Measurements from ENCODE around the gene PTPN4.
A peak's percentile ranks its signal among the peaks of the same experiment; 100 is the strongest.
"Not testable (repeated sequence)": the region's sequence is repeated elsewhere in the genome, so short reads cannot be mapped to it uniquely, and the experiment has no call there.

PTPN4 gene

DNA sequence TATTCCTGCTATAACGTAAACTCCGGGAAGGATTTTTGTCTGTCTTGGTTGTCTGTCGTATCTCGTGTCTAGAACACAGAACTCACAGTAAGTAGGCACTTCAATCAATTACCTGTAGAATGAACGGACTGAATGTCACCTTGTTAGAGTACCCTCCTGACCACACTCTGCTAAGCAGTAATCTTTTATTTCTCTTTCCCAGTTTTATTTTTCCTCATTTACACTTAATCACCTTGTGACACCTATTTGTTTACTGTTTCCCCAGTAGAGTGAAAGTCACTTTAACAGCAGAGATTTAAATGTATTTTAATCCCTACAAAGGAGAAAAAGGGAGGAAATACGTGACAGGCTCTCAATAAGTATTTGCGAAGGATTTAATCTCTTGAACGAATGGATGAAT, 252.6 kb downstream of the PTPN4 start:
- DNase-seq (ENCODE audit: insufficient read length, low spot score) = no peak
- FAIRE-seq = no peak

DNA sequence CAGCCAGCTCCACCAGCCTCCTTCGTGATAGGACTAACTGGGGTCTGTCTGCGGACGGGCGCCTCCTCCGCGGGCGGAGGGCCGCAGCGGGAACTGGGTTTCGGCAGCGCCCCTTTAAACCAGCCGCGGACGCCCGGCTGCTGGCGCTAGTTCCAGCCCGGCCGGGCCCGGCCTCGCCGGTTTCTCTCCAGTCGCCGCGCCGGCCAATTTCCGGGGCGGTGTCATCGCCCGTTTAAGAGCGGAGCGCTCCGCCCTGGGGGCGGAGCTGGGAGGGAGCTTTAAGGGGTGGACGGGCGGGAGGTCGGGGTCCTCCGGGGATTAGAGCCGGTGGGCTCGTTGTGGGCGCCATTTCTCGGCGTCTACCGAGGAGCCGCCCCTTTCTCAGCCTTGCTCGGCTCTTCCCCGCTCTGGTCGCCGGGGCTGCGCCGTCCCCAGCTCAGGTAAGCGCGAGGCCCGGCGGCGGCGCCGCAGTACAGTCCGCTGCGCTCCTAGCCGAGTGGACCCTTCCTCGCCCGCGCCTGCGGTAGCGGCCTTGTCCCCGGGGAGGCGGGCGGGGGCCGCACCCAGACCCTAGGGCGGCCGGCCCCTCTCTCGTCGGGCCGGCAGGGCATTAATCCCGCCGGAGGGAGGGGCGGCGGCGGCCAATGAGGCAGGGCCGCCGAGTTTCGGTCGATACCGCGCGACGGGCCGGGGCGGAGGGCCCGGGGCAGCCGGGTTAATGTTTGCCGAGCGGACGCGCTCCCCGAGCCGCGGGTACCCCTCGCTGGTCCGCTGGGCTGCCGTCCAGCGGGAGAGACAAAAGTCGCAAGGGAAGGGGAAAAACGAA, 253.3 kb downstream of the PTPN4 start, which contains the start of gene EPB41L5:
Gene EPB41L5, plus strand, starts transcription at position 307 of the 826 bp plus-strand sequence. CDS start 6,008 bp downstream, outside the sequence.
- peak; percentile 86 for FAIRE-seq

DNA sequence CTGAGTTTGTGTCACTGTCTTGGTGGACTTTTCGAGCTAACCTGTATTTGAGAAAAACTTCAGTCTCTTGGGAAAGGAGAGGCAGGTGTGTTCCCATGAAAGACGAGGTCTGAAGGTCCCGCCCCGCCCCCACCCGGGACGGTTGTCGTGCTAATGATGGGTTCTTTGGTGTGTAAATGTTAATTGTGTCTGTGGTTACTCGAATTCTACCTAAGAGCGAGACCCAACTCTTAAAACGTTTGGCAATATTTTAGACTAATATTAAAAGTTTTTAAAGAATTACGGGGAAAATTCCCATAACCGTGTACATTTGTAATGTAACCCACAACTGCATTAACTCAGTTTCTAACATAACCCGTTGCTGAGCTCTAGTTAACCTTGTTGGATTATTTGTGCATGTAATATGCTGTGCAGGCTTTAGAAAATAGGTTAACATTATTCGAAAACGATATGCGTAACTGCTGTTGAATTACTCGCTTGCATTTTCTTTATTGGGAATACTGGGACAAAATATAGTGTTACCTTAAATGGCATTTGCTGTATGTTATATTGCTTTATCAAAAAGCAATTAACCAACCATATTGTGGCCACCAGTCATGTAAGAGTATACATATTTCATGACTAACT, 254.0 kb downstream of the PTPN4 start:
- DNase-seq (ENCODE audit: insufficient read length, low spot score) = no peak
- peak; percentile 11 for FAIRE-seq

More for the DNA sequence above, 253.3 kb downstream of the PTPN4 start, which contains the start of gene EPB41L5:
- DNase-seq (ENCODE audit: insufficient read length, low spot score) = peak; percentile 82

DNA sequence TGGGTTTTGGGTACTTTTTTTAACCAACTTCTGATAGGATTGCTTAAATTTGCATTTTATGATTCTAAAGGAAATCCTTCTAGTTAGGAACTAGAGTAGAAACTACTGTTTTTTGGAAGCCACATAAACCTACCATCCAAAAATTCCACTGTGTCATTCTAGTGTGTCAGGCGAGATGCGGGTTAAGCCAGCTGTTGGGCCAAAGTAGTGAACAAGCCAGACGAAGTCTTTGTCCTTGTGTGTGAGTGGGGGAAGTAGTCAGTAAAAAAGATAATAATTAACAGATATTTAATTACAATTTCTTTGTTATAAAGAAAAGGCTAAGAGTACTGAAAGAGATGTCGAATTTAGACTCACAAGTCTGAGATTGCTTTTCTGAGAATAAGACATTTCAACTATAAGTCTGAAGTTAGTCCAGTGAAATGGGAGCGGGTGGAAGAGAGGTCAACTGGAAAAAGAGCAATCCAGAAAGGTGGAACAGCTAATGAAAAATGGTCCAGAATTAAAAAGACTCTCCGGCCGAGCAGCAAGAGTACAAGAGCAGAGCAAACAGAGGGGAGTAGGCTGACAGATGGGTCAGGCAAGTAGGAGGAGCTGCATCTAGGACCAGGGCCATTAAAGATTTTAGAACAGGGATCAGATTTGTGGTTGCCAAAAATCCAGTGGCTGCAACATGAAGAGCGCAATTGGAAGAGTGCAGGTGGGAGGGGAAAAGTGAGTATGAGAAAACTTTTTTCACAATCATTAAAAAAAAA, 254.7 kb downstream of the PTPN4 start:
- FAIRE-seq (no peak), DNase-seq (ENCODE audit: insufficient read length, low spot score) (no peak)

DNA sequence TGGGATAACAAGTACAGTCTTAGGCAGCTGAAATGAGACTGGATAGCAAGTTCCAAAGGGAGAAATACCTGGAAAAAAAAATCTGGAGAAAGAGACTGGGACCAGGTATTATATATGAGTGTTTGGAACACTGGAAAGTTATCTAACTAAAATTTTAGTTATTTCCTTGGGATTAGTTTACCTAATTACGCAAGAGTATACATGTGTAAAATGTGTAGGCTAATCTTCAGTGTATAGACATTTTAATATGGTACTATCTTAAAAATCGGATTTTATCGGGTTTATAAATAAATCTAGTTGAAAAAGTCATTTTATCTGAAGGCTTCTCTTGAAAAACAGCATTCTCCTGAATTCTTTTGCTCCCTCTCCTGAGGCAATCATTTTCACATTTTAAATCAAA, 257.1 kb downstream of the PTPN4 start:
- FAIRE-seq (no peak), DNase-seq (ENCODE audit: insufficient read length, low spot score) (no peak)

DNA sequence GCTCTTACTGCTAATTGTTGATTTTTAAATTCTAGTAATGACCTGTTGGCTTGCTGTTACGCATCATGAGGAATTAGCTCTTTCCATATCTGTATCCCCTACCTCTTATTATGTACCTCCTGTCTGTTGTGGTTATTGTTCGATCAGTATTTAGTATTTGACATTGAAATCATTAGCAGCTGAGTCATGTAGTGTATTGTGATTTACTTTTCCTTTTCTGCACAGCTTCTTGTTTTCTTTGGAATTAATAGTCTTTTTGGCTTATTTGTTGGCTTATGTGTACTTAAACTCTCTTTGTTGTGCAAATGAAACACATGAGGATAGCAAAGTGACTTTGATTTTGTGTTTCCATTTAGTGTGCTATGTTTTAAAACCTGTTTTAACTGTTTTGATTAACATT, 257.5 kb downstream of the PTPN4 start:
- FAIRE-seq = no peak
- no peak for DNase-seq (ENCODE audit: insufficient read length, low spot score)

DNA sequence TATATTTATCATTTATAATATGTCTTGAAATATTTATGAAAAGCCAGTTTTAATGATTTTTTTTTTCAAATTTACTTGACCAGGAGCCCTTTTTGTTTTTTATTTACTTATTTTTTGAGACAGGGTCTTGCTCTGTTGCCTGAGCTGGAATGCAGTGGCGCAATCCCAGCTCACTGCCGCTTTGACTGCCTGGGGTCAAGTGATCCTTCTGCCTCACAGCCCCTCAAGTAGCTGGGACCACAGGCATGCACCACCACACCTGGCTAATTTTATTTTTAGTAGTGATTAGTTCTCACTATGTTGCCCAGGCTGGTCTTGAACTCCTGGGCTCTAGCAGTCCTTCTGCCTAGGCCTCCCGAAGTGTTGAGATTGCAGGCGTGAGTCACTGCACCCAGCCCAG, 258.8 kb downstream of the PTPN4 start:
- FAIRE-seq (no peak), DNase-seq (ENCODE audit: insufficient read length, low spot score) (no peak)

DNA sequence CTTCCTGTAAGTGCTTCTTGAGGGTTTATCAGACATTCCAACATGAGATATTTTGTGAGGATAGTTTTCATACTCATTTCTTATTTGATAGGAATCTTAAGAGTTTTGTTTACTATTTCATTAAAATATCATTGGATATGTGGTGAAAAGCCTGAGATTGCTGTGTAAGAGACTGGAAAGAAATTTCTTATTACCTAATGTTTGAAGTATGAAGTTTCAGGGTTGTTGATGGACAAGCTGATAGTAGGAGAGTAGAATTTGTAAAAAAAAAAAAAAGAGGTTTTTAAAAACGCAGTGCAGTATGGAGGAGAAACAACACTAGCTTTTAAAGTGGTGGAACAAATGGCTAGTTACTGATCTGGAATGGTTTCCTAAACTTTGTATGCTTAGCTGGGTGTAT, 260.8 kb downstream of the PTPN4 start:
- FAIRE-seq = no peak
- no peak for DNase-seq (ENCODE audit: insufficient read length, low spot score)

DNA sequence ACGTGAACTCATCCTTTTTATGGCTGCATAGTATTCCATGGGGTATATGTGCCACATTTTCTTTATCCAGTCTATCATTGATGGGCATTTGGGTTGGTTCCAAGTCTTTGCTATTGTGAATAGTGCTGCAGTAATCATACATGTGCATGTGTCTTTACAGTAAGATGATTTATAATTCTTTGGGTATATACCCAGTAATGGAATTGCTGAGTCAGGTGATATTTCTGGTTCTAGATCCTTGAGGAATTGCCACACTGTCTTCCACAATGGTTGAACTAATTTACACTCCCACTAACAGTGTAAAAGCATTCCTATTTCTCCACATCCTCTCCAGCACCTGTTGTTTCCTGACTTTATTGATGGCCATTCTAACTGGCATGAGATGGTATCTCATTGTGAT, 262.8 kb downstream of the PTPN4 start:
- FAIRE-seq; DNase-seq (ENCODE audit: insufficient read length, low spot score): not testable (repeated sequence)

DNA sequence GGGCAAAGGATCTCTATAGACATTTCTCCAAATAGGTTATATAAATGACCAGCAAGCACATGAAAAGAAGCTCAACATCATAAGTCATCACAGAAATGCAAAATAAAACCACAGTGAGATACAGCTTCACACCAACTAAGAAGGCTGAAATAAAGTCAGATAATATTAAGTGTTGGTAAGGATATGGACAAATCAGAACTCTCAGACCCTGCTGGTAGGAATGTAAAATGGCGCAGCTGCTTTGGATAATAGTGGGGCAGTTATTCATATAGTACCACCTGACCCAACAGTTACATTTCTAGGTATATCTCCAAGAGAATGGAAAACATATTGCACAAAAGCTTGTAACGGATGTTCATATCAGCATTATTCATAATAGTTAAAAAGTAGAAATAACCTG, 267.2 kb downstream of the PTPN4 start:
- FAIRE-seq = no peak
- no peak for DNase-seq (ENCODE audit: insufficient read length, low spot score)

DNA sequence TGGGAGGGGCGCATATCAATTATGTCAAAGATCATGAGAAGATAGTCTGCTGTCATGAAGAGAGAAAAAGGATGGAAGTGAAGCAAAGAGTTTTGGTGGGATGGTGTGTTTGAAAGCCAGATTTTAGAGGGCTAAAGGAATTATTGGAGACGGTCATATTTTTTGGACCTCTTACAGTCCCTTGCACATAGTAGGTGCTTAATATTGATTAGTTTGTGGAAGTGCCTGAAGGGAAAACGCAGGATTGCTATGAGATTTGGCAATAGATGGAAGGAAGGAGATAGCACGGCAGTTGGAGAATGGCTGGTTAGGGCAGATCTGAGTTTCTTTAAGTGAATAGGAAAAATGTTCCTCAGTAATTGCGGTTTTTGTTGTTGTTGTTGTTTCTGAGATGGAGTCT, 269.1 kb downstream of the PTPN4 start:
- FAIRE-seq = no peak

DNA sequence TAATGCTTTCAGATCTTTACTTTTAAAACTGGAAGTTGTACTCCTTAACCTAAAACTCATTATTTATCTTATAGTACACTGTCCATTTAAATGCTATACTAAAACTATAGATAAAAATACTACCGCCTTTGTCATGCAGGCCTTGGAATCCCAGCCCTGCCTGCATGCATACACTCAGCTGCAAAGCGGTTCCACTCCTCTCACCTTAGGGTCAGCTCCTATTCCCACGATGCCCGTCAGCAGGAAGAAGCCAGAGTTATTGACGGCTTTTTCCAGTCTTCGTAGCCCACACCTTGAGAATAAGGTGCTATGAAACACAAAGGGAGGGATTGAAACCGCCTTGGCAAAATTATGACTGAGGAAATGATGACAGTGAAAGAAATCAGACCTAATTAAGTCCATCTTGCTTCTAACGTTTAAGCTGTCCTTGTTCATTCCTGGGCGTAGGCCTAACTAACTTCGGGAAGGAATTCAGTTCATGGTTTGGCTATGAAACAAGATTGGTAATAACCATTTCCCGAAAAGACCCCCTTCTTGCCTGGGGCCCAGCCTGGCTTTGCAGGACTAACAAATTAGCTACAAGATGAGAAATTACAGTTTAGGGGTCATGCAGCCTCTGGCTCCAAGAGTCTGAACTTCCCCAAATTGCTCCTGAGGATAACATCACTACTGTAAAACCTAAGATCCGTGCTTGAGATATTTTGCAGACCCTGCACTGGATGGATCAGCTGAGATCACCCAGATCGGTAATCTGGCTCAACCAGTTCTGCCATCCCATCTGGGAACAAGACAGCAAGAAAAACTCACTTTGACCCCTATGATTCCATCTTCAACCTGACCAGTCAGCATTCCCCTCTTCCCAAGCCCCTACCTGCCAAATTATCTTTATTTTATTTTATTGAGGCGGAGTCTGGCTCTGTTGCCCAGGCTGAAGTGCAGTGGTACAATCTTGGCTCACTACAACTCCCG, 270.2 kb downstream of the PTPN4 start:
- no peak for DNase-seq (ENCODE audit: insufficient read length, low spot score)
- no peak for FAIRE-seq

More for the DNA sequence above, 269.1 kb downstream of the PTPN4 start:
- DNase-seq (ENCODE audit: insufficient read length, low spot score) = no peak

DNA sequence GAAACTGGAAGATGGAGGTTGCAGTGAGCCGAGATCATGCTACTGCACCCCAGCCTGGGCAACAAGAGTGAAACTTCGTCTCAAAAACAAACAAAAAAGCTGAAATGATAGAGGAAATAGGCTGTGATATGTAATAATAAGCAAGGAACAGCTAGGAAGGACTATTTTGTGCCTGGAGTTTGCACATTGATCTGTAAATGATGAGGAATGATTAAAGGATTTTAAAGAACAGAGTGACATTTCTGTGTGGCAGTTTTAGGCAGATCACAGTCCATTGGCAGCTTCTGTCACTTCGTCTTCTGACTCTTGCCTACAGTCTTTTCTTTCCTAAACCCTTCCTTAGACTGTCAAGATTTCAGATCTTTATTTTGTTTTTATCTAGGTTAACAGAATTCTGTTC, 272.6 kb downstream of the PTPN4 start:
- FAIRE-seq (no peak), DNase-seq (ENCODE audit: insufficient read length, low spot score) (no peak)

Measured in GM19239 (cell line).